ENCODE measurements around the gene NUP98.
"Not testable (repeated sequence)": the region's sequence is repeated elsewhere in the genome, so short reads cannot be mapped to it uniquely, and the experiment has no call there.

The NUP98 gene

DNA sequence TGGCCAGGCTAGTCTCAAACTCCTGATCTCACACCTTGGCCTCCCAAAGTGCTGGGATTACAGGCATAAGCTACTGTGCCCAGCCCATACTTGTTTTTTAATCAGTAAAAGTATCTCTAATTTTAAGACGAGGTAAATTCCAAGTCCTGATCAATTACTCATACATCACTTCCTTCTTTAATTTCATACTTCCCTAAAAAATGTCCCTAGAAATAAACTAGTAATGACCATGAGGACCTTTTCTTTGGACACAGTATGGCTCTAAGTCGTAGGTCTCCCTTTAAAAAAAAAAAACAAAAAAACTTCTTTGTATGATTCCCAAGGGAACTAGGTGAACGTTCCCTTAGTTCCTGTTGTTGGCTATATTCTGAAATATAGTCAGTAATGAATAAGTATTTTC is 29.8 kb downstream of the NUP98 start:
- no peak for DNase-seq (ENCODE audit: low read depth)

DNA sequence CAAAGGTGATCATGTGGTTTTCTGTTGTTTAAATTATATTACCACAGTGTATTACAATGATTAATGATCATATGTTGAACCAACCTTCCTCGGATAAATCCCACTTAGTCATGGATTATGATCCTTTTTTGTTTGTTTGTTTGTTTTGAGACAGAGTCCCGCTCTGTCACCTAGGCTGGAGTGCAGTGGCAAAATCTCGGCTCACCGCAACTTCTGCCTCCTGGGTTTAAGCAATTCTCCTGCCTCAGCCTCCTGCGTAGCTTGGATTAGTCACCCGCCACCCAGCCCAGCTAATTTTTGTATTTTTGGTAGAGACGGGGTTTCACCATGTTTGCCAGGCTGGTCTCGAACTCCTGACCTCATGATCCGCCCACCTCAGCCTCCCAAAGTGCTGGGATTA is 30.5 kb downstream of the NUP98 start:
- not testable (repeated sequence) for DNase-seq (ENCODE audit: low read depth); H3K4me3 ChIP-seq (ENCODE audit: low read depth, low read length)

More for the DNA sequence above, 29.8 kb downstream of the NUP98 start:
- no peak overlapping the region for H3K4me3 ChIP-seq (ENCODE audit: low read depth, low read length)
- TF ChIP-seq, protein P1, sequence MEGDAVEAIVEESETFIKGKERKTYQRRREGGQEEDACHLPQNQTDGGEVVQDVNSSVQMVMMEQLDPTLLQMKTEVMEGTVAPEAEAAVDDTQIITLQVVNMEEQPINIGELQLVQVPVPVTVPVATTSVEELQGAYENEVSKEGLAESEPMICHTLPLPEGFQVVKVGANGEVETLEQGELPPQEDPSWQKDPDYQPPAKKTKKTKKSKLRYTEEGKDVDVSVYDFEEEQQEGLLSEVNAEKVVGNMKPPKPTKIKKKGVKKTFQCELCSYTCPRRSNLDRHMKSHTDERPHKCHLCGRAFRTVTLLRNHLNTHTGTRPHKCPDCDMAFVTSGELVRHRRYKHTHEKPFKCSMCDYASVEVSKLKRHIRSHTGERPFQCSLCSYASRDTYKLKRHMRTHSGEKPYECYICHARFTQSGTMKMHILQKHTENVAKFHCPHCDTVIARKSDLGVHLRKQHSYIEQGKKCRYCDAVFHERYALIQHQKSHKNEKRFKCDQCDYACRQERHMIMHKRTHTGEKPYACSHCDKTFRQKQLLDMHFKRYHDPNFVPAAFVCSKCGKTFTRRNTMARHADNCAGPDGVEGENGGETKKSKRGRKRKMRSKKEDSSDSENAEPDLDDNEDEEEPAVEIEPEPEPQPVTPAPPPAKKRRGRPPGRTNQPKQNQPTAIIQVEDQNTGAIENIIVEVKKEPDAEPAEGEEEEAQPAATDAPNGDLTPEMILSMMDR (IDR thresholded peaks at IDR 0.05; ENCODE audit: control insufficient read depth, extremely low read depth, insufficient read depth) = no peak

DNA sequence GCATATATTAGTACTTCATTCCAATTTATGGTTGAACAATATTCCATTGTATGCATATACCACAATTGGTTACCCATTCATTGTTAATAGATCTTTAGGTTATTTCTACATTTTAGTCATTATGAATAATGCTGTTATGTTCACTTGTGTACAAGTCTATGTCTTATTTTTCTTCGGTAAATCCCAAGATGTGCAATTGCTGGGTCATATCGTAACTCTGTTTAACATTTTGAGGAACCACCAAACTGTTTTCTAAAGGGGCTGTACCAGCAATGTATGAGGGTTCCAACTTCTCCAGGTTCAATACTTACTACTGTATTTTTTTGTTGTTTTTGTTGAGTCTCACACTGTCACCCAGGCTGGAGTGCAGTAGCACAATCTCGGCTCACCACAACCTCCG is 33.1 kb downstream of the NUP98 start:
- DNase-seq (ENCODE audit: low read depth) = no peak
- H3K4me3 ChIP-seq (ENCODE audit: low read depth, low read length) = no peak overlapping the region
- TF ChIP-seq, protein P1 (IDR thresholded peaks at IDR 0.05; ENCODE audit: control insufficient read depth, extremely low read depth, insufficient read depth) = no peak

DNA sequence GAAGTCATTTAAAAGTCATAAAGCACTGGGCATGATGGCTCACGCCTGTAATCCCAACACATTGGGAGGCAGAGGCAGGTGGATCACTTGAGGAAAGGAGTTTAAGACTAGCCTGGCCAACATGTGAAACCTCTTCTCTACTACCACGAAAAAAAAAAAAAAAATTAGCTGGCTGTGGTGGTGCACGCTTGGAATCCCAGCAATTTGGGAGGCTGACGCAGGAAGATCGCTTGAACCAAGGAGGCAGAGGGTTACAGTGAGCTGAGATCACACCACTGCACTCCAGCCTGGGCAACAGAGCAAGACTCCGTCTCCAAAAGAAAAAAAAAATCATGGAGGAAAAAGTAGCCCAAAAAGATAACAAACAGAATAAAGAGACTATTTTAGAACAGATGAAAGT is 42.2 kb downstream of the NUP98 start:
- TF ChIP-seq, protein P1 (IDR thresholded peaks at IDR 0.05; ENCODE audit: control insufficient read depth, extremely low read depth, insufficient read depth) = no peak
- DNase-seq (ENCODE audit: low read depth) = no peak
- H3K4me3 ChIP-seq (ENCODE audit: low read depth, low read length) = no peak overlapping the region

DNA sequence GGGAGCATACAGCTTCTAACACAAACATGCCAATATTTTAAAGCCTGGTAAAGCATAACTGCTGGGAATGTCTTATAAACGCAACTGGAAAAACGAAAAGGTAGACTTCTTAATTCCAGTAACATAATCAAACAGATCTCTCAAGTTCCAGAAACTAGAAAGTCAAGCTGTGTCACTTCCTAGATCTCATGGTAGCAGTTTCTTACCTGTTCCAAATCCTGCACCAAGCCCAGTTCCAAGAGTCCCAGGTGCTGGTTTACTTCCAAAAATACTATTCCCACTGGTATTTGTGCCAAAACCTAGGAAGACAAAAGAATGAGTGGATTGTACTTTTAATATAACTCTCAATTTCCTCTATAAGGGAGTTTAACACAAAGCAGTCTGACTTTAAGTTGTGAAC is 44.2 kb downstream of the NUP98 start:
- TF ChIP-seq, protein P1 (IDR thresholded peaks at IDR 0.05; ENCODE audit: control insufficient read depth, extremely low read depth, insufficient read depth) = no peak
- DNase-seq (ENCODE audit: low read depth) = peak; percentile 82
- H3K4me3 ChIP-seq (ENCODE audit: low read depth, low read length) = 0 out of 2 replicates have a peak overlapping the region, but pooled peaks have one; percentile 1

DNA sequence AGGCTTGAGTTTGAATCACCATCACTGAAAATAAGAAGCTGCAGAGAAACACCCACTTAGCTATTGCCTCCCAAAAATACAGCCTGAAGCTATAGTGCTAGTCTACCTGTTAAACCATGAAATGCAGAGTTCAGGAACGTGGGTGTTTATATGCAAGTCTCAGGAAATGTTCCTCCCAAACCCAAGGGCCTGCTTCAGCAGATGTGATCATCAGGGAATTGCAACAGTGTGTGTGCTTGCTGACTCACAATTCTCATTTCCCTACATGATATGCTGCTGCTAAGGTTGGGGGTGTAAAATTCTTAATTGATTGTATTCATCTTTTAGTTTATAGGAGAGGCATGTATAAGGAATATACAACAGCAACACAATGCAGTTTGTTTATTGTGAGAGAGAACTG is 49.6 kb downstream of the NUP98 start:
- no peak overlapping the region for H3K4me3 ChIP-seq (ENCODE audit: low read depth, low read length)
- TF ChIP-seq, protein P1 (IDR thresholded peaks at IDR 0.05; ENCODE audit: control insufficient read depth, extremely low read depth, insufficient read depth) = no peak
- DNase-seq (ENCODE audit: low read depth) = no peak

DNA sequence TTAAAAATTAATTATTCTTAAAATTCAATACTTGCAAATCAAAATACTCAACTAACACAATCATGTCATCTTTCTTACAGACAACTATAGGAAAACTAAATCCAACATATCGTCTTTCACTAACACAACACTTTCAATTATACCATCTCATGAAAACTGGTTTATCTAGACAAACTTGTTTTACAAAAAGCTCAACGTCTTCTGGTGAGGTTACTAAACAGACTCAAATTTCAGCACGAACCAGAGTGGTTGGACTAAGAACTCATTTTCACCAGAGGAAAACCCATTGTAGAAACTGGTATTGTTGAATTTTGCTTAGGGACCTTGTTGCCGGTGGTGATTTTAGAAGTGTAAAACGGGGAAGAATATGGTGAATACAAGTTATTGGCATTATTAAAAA is 52.2 kb downstream of the NUP98 start:
- DNase-seq (ENCODE audit: low read depth) = peak; percentile 87
- peak overlapping the region; percentile 33 for H3K4me3 ChIP-seq (ENCODE audit: low read depth, low read length)
- TF ChIP-seq, protein P1 (IDR thresholded peaks at IDR 0.05; ENCODE audit: control insufficient read depth, extremely low read depth, insufficient read depth) = no peak
